Gastrocnemius medialis (tissue), 4 donors: ENCODE measurements around the gene PHC3. TPM values are rescaled to one million over a fixed set of nuclear protein-coding genes. Genes with fewer than 3 reads are reported as not detected.

Experiments used
- ATAC-seq, 2 donors: fragments of 150-250 bp; one replicate each; pipeline ENCODE4 v1.9.1; 2016
- DNase-seq, 2 donors: peaks; one replicate each; pipeline ENCODE4 v3.0.0-alpha.2; 2019
- H3K27ac ChIP-seq, 4 donors: fragments of 200-600 bp; sonication (generic); 1 replicate in 1 of 4; 2 replicates in 3 of 4; pipeline ENCODE4 v1.5.1; 2016 to 2018; ENCODE audit warnings: mild to moderate bottlenecking in 2 of 4, moderate library complexity in 1 of 4
- H3K27me3 ChIP-seq, 3 donors: fragments of 200-600 bp; sonication (generic) in 2 of 3; 1 replicate in 1 of 3; 2 replicates in 2 of 3; pipeline versions ENCODE4 v1.5.1 to v1.6.0; 2016 to 2019; ENCODE audit warnings: mild to moderate bottlenecking in 1 of 3, moderate library complexity in 1 of 3
- H3K36me3 ChIP-seq, 2 donors: fragments of 200-600 bp; sonication (generic) in 1 of 2; one replicate each; pipeline ENCODE4 v1.5.1; 2017 to 2018
- H3K4me1 ChIP-seq, 2 donors: fragments of 200-600 bp; sonication (generic) in 1 of 2; one replicate each; pipeline ENCODE4 v1.5.1; 2016 to 2017; ENCODE audit warnings: mild to moderate bottlenecking in 2 of 2
- H3K4me3 ChIP-seq, 4 donors: fragments of 200-600 bp; sonication (generic) in 3 of 4; 1 replicate in 1 of 4; 2 replicates in 3 of 4; pipeline ENCODE4 v1.5.1; 2016 to 2019; ENCODE audit warnings: mild to moderate bottlenecking in 2 of 4
- H3K9me3 ChIP-seq, 3 donors: fragments of 200-600 bp; sonication (generic) in 2 of 3; 1 replicate in 1 of 3; 2 replicates in 2 of 3; pipeline ENCODE4 v1.5.1; 2016 to 2019
- CTCF ChIP-seq, 5 experiments: fragments of 450-650 bp in 3 of 5; fragments of 200-600 bp in 2 of 5; sonication (generic) in 2 of 5; IDR thresholded peaks in 4 of 5; conservative IDR thresholded peaks in 1 of 5; 1 replicate in 4 of 5; 2 replicates in 1 of 5; pipeline ENCODE4 v1.5.1; 2016 to 2019; ENCODE audit warnings: antibody characterized with exemption in 5 of 5, mild to moderate bottlenecking in 3 of 5, moderate library complexity in 3 of 5
- POLR2A ChIP-seq, 2 donors: fragments of 450-650 bp; IDR thresholded peaks; one replicate each; pipeline ENCODE4 v1.6.1; 2017; ENCODE audit warnings: antibody characterized with exemption in 2 of 2, mild to moderate bottlenecking in 2 of 2, moderate library complexity in 2 of 2
- in situ Hi-C, 4 donors: fragments of 200-750 bp; cut with MboI; loops; one replicate each; pipeline versions ENCODE4 v1.15.0 to v1.8.0; 2017; ENCODE audit warnings: low sequenced_read_pairs in 4 of 4
- intact Hi-C: fragments of 100-400 bp; cut with DNase I; formaldehyde crosslinking; loops from one replicate; pipeline ENCODE4 v1.15.1; 2023; ENCODE audit warnings: low total_unique reads
- total RNA-seq, 4 donors: library from RNA; depleted of rRNA; stranded (reverse); fragments of >200 nt; gene quantifications; one replicate each; pipeline versions ENCODE4 v1.1.0 to v1.2.3, GENCODE V29; 2016

The PHC3 gene
- total RNA-seq, 4 donors from 2014 or later: 25.4 to 37.0 (median 32.4) TPM

- no peaks in the 10 kb centered on the region for H3K4me1 ChIP-seq
- DNase-seq (no peak), ATAC-seq (no peak)
- H3K27me3 ChIP-seq: no peaks in the 10 kb centered on the region
- intact Hi-C loops (loop anchor here (1.0 to 10.0 kb wide), 2 partner anchors 162 to 685 kb away; partner anchors contain the start of gene RPL22L1), in situ Hi-C loops (no loop called here)
- no peaks in the 10 kb centered on the region for H3K36me3 ChIP-seq
- no peak overlapping the region for H3K4me3 ChIP-seq
- TF ChIP-seq CTCF (IDR thresholded peaks at IDR 0.05 in 4 of 5, conservative IDR thresholded peaks at IDR 0.05 in 1 of 5) (no peak), POLR2A (IDR thresholded peaks at IDR 0.05) (no peak)
- H3K27ac ChIP-seq: no peak overlapping the region
- no peaks in the 10 kb centered on the region for H3K9me3 ChIP-seq
Measured at GRCh38 chr3:170189398-170190256, 8.1 kb upstream of the PHC3 start.

- Histone ChIP-seq H3K9me3 (no peaks in the 10 kb centered on the region), H3K4me1 (peaks cover 16 to 17% of the 10 kb centered on the region in 2 donors), H3K4me3 (peak overlapping the region; percentile 78 to 98 (median 88)), H3K36me3 (peaks cover 0 to 33% of the 10 kb centered on the region in 2 donors), H3K27ac (peak overlapping the region; percentile 89 to 99 (median 94)), H3K27me3 (no peaks in the 10 kb centered on the region)
- intact Hi-C loops (loop anchor here (2.0 to 10.0 kb wide), 3 partner anchors 177 to 695 kb away; partner anchors contain the start of genes RPL22L1, SEC62 and SKIL), in situ Hi-C loops (no loop called here)
- ATAC-seq: peak in 1 of 2 donors; percentile 26
- TF ChIP-seq CTCF (IDR thresholded peaks at IDR 0.05 in 4 of 5, conservative IDR thresholded peaks at IDR 0.05 in 1 of 5) (no peak), POLR2A (IDR thresholded peaks at IDR 0.05) (no peak)
- no peak for DNase-seq
Measured at GRCh38 chr3:170180079-170180907, 1.2 kb downstream of the PHC3 start.

- H3K27me3 ChIP-seq: no peaks in the 10 kb centered on the region
- peak overlapping the region in 2 of 4 donors; percentile 9 to 92 for H3K27ac ChIP-seq
- no peak for TF ChIP-seq POLR2A (IDR thresholded peaks at IDR 0.05)
- no peak for TF ChIP-seq CTCF (IDR thresholded peaks at IDR 0.05 in 4 of 5, conservative IDR thresholded peaks at IDR 0.05 in 1 of 5)
- ATAC-seq (no peak), DNase-seq (no peak)
- in situ Hi-C loops (no loop called here), intact Hi-C loops (no loop called here)
- peaks cover 16 to 17% of the 10 kb centered on the region in 2 donors for H3K4me1 ChIP-seq
- H3K4me3 ChIP-seq: peak overlapping the region in 2 of 4 donors; percentile 12 to 82
- peaks cover 0 to 41% of the 10 kb centered on the region in 2 donors for H3K36me3 ChIP-seq
- no peaks in the 10 kb centered on the region for H3K9me3 ChIP-seq
Measured at GRCh38 chr3:170179432-170179831, 2.1 kb downstream of the PHC3 start.

GRCh38 chr3:170178651-170179050, 2.9 kb downstream of the PHC3 start:
- no peak for DNase-seq
- H3K27me3 ChIP-seq: no peaks in the 10 kb centered on the region
- ATAC-seq: no peak
- no peak for TF ChIP-seq POLR2A (IDR thresholded peaks at IDR 0.05)
- no peak for TF ChIP-seq CTCF (IDR thresholded peaks at IDR 0.05 in 4 of 5, conservative IDR thresholded peaks at IDR 0.05 in 1 of 5)
- in situ Hi-C loops: no loop called here
- no peaks in the 10 kb centered on the region for H3K9me3 ChIP-seq
- no peak overlapping the region for H3K4me3 ChIP-seq
- H3K36me3 ChIP-seq: peaks cover 0 to 49% of the 10 kb centered on the region in 2 donors
- peaks cover 17 to 20% of the 10 kb centered on the region in 2 donors for H3K4me1 ChIP-seq
- no peak overlapping the region for H3K27ac ChIP-seq
- intact Hi-C loops: no loop called here
